Mesodermal cell (in vitro differentiated cells): ENCODE data around the gene ARL5B.

ENCODE experiments used
- H3K27ac ChIP-seq: 2 replicates; pipeline ENCODE4 v1.7.0; 2013; ENCODE audit warnings: mild to moderate bottlenecking, low read depth, low read length, moderate library complexity; ENCODE audit not compliant: severe bottlenecking
- H3K36me3 ChIP-seq: 2 replicates; pipeline ENCODE4 v1.7.1; 2013; ENCODE audit warnings: mild to moderate bottlenecking, low read length, moderate library complexity; ENCODE audit not compliant: control insufficient read depth, insufficient read depth
- H3K4me1 ChIP-seq: one replicate; pipeline ENCODE4 v1.7.1; 2013; ENCODE audit warnings: mild to moderate bottlenecking, low read length; ENCODE audit not compliant: insufficient read depth, control insufficient read depth, poor library complexity, severe bottlenecking
- H3K4me3 ChIP-seq: 2 replicates; pipeline ENCODE4 v1.7.0; 2013; ENCODE audit warnings: low read length, control low read depth, mild to moderate bottlenecking; ENCODE audit not compliant: insufficient read depth, poor library complexity, severe bottlenecking; ENCODE audit errors: extremely low read depth
- H3K9me3 ChIP-seq: 2 replicates; pipeline ENCODE4 v1.7.1; 2013; ENCODE audit warnings: mild to moderate bottlenecking, low read length, moderate library complexity; ENCODE audit not compliant: control insufficient read depth
- WGBS, 2 experiments: methylation state at CpG; one replicate each; pipeline ENCODE4 v1.1.5; 2013; ENCODE audit warnings: missing lambda C conversion rate in 2 of 2; ENCODE audit not compliant: insufficient coverage in 2 of 2; 5-methylcytosine and 5-hydroxymethylcytosine counted together

Gene ARL5B

DNA sequence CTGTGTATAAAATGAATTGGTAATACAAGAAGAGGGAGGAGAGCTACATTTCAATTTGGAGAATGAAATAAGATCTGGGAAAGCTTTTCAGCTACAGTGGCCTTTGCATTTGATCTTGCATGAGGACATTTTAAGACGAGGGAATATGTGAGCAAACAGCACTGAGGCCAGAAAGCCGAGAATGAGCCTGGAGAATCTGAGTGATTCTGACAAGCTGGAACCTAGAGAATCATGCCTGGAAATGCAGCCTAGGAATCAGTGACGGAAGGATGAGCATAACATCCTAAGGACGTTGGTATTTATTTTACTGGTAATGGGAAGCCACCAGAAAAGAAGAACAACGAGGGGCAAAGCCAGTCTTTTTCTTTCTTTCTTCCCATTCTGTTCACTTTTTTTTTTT is 44.3 kb downstream of the ARL5B start:
- H3K9me3 ChIP-seq, result no peaks in the 10 kb centered on the region
- H3K4me3 ChIP-seq, result no peak overlapping the region
- no peak overlapping the region for H3K27ac ChIP-seq
- H3K36me3 ChIP-seq, result no peaks in the 10 kb centered on the region
- 80 to 93% methylated on average over 4 of the region's 5 CpGs for WGBS, 2 experiments
- no peaks in the 10 kb centered on the region for H3K4me1 ChIP-seq

- Histone ChIP-seq H3K36me3 (no peaks in the 10 kb centered on the region), H3K9me3 (no peaks in the 10 kb centered on the region), H3K27ac (no peak overlapping the region), H3K4me1 (no peaks in the 10 kb centered on the region), H3K4me3 (no peak overlapping the region)
- 84 to 95% methylated on average over 8 to 23 of the region's 31 CpGs for WGBS, 2 experiments
Observed at GRCh38 chr10:18710201-18710653, 51.0 kb downstream of the ARL5B start.

DNA sequence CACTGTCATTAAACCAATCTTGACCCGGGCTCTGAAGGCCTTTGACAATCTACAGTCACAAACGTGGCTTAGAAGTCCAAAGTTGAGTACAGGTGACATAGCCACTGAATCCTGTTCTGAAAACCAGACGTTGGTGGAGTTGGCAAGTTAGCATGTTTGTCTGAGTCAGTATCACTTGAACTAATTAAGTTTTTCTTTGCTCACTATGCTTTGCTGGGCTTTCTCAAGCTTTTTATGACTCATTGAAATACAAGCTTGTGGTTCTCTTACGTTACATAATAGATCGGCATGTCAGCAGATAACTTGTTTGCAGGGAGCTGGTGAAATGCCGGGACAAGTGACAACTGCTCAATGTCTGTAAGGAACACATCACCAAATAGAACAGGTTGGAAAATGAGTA is 53.8 kb downstream of the ARL5B start:
- Histone ChIP-seq H3K36me3 (no peaks in the 10 kb centered on the region), H3K4me1 (no peaks in the 10 kb centered on the region), H3K4me3 (no peak overlapping the region), H3K9me3 (no peaks in the 10 kb centered on the region), H3K27ac (no peak overlapping the region)
- WGBS, 2 experiments, result 82 to 86% methylated on average over 5 to 6 of the region's 6 CpGs

GRCh38 chr10:18718991-18719390 is 59.8 kb downstream of the ARL5B start:
- no CpG with 5 or more reads among the region's 1 CpG for WGBS, 2 experiments

DNA sequence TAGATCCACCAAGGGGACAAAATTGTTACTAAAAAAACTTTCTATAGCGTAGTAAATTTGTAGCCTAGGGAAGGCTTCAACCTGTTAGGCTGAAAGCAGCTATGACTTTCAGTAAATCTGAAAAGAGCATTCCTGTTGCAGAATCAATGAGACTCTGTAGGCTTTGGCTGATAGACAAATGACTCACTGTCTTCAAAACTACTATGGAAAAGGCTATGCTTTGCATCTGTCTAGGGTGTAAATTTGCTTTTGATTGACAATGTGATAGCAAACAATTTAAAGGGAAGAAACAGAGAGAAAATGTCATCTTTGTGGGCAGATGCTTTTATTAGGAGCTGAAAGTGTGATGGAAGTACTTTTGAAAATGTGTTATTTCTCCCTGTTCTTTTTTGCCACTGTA is 60.6 kb downstream of the ARL5B start:
- Histone ChIP-seq H3K36me3 (no peaks in the 10 kb centered on the region), H3K9me3 (no peaks in the 10 kb centered on the region), H3K27ac (no peak overlapping the region), H3K4me1 (no peaks in the 10 kb centered on the region), H3K4me3 (no peak overlapping the region)
- 100% methylated on average over 1 of the region's 1 CpG for WGBS, 2 experiments

More at GRCh38 chr10:18718991-18719390, 59.8 kb downstream of the ARL5B start:
- no peaks in the 10 kb centered on the region for H3K4me1 ChIP-seq
- H3K27ac ChIP-seq, result no peak overlapping the region
- no peaks in the 10 kb centered on the region for H3K9me3 ChIP-seq
- H3K4me3 ChIP-seq, result no peak overlapping the region
- H3K36me3 ChIP-seq, result no peaks in the 10 kb centered on the region

GRCh38 chr10:18721067-18721466 is 61.8 kb downstream of the ARL5B start:
- Histone ChIP-seq H3K27ac (no peak overlapping the region), H3K4me1 (no peaks in the 10 kb centered on the region), H3K4me3 (no peak overlapping the region), H3K9me3 (no peaks in the 10 kb centered on the region), H3K36me3 (no peaks in the 10 kb centered on the region)
- 89 to 98% methylated on average over 7 to 8 of the region's 9 CpGs for WGBS, 2 experiments

DNA sequence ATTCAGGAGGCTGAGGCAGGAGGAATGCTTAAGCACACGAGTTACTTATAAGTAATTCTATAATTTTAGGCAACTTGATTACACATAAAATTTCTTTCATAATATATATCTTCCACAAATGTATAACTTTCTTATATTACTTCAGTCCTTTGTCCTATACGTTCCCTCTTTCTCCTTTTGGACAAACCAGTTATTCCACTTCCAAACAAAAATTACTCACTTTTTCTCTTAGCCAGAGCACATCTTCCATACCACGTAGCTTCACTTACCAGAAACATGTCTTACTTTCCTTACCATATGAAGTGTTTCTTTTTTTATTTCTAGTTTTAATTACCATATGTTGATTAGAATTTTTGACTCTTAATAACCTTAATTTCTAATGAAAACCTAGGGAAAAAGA is 64.6 kb downstream of the ARL5B start:
- Histone ChIP-seq H3K27ac (no peak overlapping the region), H3K4me1 (no peaks in the 10 kb centered on the region)
- WGBS, 2 experiments, result 75 to 100% methylated on average over 1 to 2 of the region's 3 CpGs

More for the DNA sequence above, 64.6 kb downstream of the ARL5B start:
- Histone ChIP-seq H3K36me3 (no peaks in the 10 kb centered on the region), H3K9me3 (no peaks in the 10 kb centered on the region), H3K4me3 (no peak overlapping the region)
